Heart left ventricle (tissue), 13 donors: Measurements from ENCODE around the gene LCK.

ENCODE experiments used
- POLR2A ChIP-seq, 2 donors: fragments of 450-650 bp; IDR thresholded peaks; one replicate each; pipeline ENCODE4 v1.6.1; 2017; ENCODE audit warnings: antibody characterized with exemption in 2 of 2, mild to moderate bottlenecking in 2 of 2, moderate library complexity in 2 of 2
- TF ChIP-seq, protein P1 (sequence below), 12 donors: fragments of 200-600 bp; sonication (generic) in 4 of 12; IDR thresholded peaks; one replicate each; pipeline versions ENCODE4 v1.5.0 to v1.8.0; 2018 to 2022; ENCODE audit warnings: antibody characterized with exemption in 12 of 12, mild to moderate bottlenecking in 5 of 12
- donor health status: ischemic (EF 13 %, LVEDD 7.1; RV severe dilation, severe dysfunction).
- donor health status: DM: no; HTN: yes; CAD: no.
- donor health status: DM: no; HTN: no; CAD: no.
- donor health status: ischemic (EF 25% LVEDD 6.9; RV normal size, moderate dysfunction).
- donor health status: ischemic (EF 25% LVEDD 5.7; RV mildly dilated, moderate dysfunction).
- donor health status: ischemic (EF 35%, LVEDD 5.7; RV mildly dilated, moderate dysfunction).
- donor health status: nonischemic (EF 11% LVEDD 7.7; RV severe dilation, severe dysfunction).
- donor health status: DM: yes; HTN: yes; CAD: no.
- donor health status: PGD.
- donor health status: ischemic (EF 29% LVEDD 5.4; RV normal size, mild dysfunction).
- donor health status: nonischemic (EF 23%, LVEDD 6.1; RV moderate dilation, normal function).

- TF ChIP-seq, protein P1, sequence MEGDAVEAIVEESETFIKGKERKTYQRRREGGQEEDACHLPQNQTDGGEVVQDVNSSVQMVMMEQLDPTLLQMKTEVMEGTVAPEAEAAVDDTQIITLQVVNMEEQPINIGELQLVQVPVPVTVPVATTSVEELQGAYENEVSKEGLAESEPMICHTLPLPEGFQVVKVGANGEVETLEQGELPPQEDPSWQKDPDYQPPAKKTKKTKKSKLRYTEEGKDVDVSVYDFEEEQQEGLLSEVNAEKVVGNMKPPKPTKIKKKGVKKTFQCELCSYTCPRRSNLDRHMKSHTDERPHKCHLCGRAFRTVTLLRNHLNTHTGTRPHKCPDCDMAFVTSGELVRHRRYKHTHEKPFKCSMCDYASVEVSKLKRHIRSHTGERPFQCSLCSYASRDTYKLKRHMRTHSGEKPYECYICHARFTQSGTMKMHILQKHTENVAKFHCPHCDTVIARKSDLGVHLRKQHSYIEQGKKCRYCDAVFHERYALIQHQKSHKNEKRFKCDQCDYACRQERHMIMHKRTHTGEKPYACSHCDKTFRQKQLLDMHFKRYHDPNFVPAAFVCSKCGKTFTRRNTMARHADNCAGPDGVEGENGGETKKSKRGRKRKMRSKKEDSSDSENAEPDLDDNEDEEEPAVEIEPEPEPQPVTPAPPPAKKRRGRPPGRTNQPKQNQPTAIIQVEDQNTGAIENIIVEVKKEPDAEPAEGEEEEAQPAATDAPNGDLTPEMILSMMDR (IDR thresholded peaks at IDR 0.05): no peak
- no peak for TF ChIP-seq POLR2A (IDR thresholded peaks at IDR 0.05)
These were observed 80.5 kb downstream of the LCK start for GRCh38 chr1:32331549-32331948.
